ENCODE results near the gene GHITM.
"Not testable (repeated sequence)": the region's sequence is repeated elsewhere in the genome, so short reads cannot be mapped to it uniquely, and the experiment has no call there.

DNA sequence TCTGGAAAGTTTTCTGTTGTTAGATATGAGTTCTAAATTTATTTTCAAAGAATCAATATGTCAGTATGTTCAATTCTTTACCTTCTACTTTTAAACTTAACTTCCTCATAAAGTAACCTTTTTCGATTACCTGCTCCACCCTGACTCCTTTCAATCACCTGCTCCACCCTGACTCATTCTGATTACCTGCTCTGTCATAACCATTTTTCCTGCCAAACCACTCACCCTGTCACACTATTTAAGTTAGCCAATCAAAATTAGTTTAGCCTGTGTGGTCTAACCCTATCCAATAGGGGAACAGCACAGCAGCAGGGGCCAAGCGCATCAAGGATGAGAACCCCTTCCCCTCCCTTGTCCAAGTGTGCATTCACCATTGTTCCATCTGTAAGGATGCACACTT lies 22.1 kb upstream of the GHITM start:
- TF ChIP-seq, protein P1, sequence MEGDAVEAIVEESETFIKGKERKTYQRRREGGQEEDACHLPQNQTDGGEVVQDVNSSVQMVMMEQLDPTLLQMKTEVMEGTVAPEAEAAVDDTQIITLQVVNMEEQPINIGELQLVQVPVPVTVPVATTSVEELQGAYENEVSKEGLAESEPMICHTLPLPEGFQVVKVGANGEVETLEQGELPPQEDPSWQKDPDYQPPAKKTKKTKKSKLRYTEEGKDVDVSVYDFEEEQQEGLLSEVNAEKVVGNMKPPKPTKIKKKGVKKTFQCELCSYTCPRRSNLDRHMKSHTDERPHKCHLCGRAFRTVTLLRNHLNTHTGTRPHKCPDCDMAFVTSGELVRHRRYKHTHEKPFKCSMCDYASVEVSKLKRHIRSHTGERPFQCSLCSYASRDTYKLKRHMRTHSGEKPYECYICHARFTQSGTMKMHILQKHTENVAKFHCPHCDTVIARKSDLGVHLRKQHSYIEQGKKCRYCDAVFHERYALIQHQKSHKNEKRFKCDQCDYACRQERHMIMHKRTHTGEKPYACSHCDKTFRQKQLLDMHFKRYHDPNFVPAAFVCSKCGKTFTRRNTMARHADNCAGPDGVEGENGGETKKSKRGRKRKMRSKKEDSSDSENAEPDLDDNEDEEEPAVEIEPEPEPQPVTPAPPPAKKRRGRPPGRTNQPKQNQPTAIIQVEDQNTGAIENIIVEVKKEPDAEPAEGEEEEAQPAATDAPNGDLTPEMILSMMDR (conservative IDR thresholded peaks at IDR 0.05 in 1 of 2, IDR thresholded peaks at IDR 0.05 in 1 of 2; ENCODE audit: low read depth in 1 of 2, low read length in 2 of 2), result not testable (repeated sequence)
- TF ChIP-seq EZH2 (IDR thresholded peaks at IDR 0.05; ENCODE audit: low read length, missing control alignments), result not testable (repeated sequence)

All from fibroblast of lung (primary cell).